ENCODE measurements around the gene ADGRA1. TPM values are rescaled to one million over a fixed set of nuclear protein-coding genes. Genes with fewer than 3 reads are reported as not detected.

The ADGRA1 gene
- total and polyA plus RNA-seq, 10 of the 15 experiments (the other 5 are each of a cell fraction or from before 2014, with no cell fraction given): not detected

DNA sequence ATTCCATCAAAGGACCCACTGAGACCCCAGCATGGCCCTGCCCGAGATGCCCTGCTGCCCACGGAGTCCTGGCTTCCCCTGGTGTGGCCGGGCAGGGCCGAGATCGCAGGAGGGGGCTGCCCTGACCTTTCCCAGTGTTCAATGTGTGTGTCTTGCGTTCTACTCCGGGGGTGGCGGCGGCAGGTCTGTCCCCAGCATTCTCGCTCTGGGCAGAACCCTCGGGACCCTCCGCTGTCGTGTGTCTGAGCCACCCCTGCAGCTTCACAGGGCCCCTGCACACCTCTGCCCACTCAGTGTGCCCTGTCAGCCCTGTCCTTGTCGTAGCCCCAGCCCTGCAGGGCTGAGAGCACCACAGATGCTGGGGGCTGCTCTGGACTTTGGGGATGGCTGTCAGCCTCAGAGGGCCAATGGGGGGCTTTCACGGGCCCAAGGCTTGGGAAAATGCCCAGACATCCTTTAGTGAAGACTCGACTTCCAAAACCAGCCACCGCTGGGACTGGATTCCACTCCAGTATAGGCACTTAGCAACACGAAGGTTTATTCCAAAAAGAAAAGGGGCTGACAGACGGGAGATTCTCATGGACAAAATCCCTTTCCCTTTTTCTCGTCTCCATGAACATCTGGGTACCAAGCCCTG, 42.3 kb downstream of the ADGRA1 start:
- ATAC-seq (no peak), DNase-seq (ENCODE audit: low read depth, low spot score) (no peak), FAIRE-seq (no peak)
- H3K4me2 ChIP-seq (ENCODE audit: control insufficient read depth, insufficient read depth): no peak overlapping the region
- no TSS peak for BruUV-seq (replicated peaks)
- POLR2A ChIA-PET: no interaction called here
- SMC1A ChIA-PET (ENCODE audit: uncharacterized antibody, unreplicated experiment): no interaction called here
- in situ Hi-C loops (cut with MboI) (no loop called here), intact Hi-C loops (cut with micrococcal nuclease; ENCODE audit: unreplicated experiment) (no loop called here)
- no peaks in the 10 kb centered on the region for H4K20me1 ChIP-seq (ENCODE audit: control insufficient read depth, insufficient read depth)
- CTCF ChIA-PET: no interaction called here
- H3K27ac ChIP-seq (ENCODE audit: control insufficient read depth, insufficient read depth): no peak overlapping the region
- 60% methylated on average over 20 of the region's 20 CpGs for WGBS (ENCODE audit: insufficient coverage, insufficient replicate concordance, low lambda C conversion rate, missing lambda C conversion rate)
- H3K79me2 ChIP-seq (ENCODE audit: control insufficient read depth, insufficient read depth, low read length): no peaks in the 10 kb centered on the region
- RAD21 ChIA-PET (ENCODE audit: unreplicated experiment): no interaction called here
- no peaks in the 10 kb centered on the region for H3K4me1 ChIP-seq (ENCODE audit: control insufficient read depth, insufficient read depth, low read length)
- no peaks in the 10 kb centered on the region for H3K27me3 ChIP-seq (replicated peaks in 1 of 2; ENCODE audit: control insufficient read depth in 2 of 2, insufficient read depth in 2 of 2, low read length in 1 of 2)
- H2AFZ ChIP-seq (ENCODE audit: control insufficient read depth, low read depth, low read length): no peak overlapping the region
- H3K4me3 ChIP-seq: no peak overlapping the region
- TF ChIP-seq, protein P1, sequence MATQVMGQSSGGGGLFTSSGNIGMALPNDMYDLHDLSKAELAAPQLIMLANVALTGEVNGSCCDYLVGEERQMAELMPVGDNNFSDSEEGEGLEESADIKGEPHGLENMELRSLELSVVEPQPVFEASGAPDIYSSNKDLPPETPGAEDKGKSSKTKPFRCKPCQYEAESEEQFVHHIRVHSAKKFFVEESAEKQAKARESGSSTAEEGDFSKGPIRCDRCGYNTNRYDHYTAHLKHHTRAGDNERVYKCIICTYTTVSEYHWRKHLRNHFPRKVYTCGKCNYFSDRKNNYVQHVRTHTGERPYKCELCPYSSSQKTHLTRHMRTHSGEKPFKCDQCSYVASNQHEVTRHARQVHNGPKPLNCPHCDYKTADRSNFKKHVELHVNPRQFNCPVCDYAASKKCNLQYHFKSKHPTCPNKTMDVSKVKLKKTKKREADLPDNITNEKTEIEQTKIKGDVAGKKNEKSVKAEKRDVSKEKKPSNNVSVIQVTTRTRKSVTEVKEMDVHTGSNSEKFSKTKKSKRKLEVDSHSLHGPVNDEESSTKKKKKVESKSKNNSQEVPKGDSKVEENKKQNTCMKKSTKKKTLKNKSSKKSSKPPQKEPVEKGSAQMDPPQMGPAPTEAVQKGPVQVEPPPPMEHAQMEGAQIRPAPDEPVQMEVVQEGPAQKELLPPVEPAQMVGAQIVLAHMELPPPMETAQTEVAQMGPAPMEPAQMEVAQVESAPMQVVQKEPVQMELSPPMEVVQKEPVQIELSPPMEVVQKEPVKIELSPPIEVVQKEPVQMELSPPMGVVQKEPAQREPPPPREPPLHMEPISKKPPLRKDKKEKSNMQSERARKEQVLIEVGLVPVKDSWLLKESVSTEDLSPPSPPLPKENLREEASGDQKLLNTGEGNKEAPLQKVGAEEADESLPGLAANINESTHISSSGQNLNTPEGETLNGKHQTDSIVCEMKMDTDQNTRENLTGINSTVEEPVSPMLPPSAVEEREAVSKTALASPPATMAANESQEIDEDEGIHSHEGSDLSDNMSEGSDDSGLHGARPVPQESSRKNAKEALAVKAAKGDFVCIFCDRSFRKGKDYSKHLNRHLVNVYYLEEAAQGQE (IDR thresholded peaks at IDR 0.05; ENCODE audit: low read depth, low read length): no peak
- no peak for TF ChIP-seq TARDBP (IDR thresholded peaks at IDR 0.05; ENCODE audit: borderline replicate concordance)
- no peak for TF ChIP-seq SRF (IDR thresholded peaks at IDR 0.05; ENCODE audit: low read depth in 2 of 2, low read length in 2 of 2)
- TF ChIP-seq MTA3 (IDR thresholded peaks at IDR 0.05; ENCODE audit: borderline replicate concordance, low read length): no peak
- TF ChIP-seq SIX5 (IDR thresholded peaks at IDR 0.05; ENCODE audit: low read depth, low read length, severe bottlenecking): no peak
- no peak for TF ChIP-seq POLR2A (IDR thresholded peaks at IDR 0.05; ENCODE audit: low read depth, low read length)
- no peak for TF ChIP-seq CBX5 (IDR thresholded peaks at IDR 0.05; ENCODE audit: low read depth)
- TF ChIP-seq PAX8 (IDR thresholded peaks at IDR 0.05): no peak
- no peak for TF ChIP-seq LARP7 (IDR thresholded peaks at IDR 0.05)
- TF ChIP-seq WRNIP1 (IDR thresholded peaks at IDR 0.05; ENCODE audit: borderline replicate concordance, low read depth, low read length): no peak
- TF ChIP-seq NR2C2 (IDR thresholded peaks at IDR 0.05; ENCODE audit: borderline replicate concordance, control insufficient read depth, insufficient read length, low read depth): no peak
- TF ChIP-seq SPI1 (IDR thresholded peaks at IDR 0.05; ENCODE audit: borderline replicate concordance, insufficient read depth, low read depth, low read length): no peak
- TF ChIP-seq ASH2L (IDR thresholded peaks at IDR 0.05; ENCODE audit: borderline replicate concordance, low read depth): no peak
- TF ChIP-seq RBBP5 (conservative IDR thresholded peaks at IDR 0.05): no peak
- TF ChIP-seq FOXK2 (IDR thresholded peaks at IDR 0.05): no peak
- no peak for TF ChIP-seq ZNF24 (IDR thresholded peaks at IDR 0.05)
- TF ChIP-seq KAT2A (conservative IDR thresholded peaks at IDR 0.05; ENCODE audit: control insufficient read depth, low read depth, low read length): no peak
- TF ChIP-seq BACH1 (IDR thresholded peaks at IDR 0.05; ENCODE audit: borderline replicate concordance): no peak
- no peak for TF ChIP-seq HCFC1 (IDR thresholded peaks at IDR 0.05; ENCODE audit: low read length)
- no peaks in the 10 kb centered on the region for H3K36me3 ChIP-seq (ENCODE audit: control insufficient read depth in 2 of 2, insufficient read depth in 2 of 2, low read length in 1 of 2)
- H3K9ac ChIP-seq (ENCODE audit: control insufficient read depth, insufficient read depth, low read length): no peak overlapping the region
- H3K9me3 ChIP-seq (replicated peaks; ENCODE audit: control insufficient read depth, insufficient read depth, low read length): no peaks in the 10 kb centered on the region; the same call in 2 of the 3 replicates
